HG03095 (cell line): Measurements from ENCODE around the gene COBL.

ENCODE experiments used
- ATAC-seq: cut with Tn5 transposase; IDR thresholded peaks from one replicate; pipeline ENCODE4 v1.9.1; 2021; ENCODE audit warnings: moderate library complexity; ENCODE audit not compliant: unreplicated experiment

COBL gene, protein sequence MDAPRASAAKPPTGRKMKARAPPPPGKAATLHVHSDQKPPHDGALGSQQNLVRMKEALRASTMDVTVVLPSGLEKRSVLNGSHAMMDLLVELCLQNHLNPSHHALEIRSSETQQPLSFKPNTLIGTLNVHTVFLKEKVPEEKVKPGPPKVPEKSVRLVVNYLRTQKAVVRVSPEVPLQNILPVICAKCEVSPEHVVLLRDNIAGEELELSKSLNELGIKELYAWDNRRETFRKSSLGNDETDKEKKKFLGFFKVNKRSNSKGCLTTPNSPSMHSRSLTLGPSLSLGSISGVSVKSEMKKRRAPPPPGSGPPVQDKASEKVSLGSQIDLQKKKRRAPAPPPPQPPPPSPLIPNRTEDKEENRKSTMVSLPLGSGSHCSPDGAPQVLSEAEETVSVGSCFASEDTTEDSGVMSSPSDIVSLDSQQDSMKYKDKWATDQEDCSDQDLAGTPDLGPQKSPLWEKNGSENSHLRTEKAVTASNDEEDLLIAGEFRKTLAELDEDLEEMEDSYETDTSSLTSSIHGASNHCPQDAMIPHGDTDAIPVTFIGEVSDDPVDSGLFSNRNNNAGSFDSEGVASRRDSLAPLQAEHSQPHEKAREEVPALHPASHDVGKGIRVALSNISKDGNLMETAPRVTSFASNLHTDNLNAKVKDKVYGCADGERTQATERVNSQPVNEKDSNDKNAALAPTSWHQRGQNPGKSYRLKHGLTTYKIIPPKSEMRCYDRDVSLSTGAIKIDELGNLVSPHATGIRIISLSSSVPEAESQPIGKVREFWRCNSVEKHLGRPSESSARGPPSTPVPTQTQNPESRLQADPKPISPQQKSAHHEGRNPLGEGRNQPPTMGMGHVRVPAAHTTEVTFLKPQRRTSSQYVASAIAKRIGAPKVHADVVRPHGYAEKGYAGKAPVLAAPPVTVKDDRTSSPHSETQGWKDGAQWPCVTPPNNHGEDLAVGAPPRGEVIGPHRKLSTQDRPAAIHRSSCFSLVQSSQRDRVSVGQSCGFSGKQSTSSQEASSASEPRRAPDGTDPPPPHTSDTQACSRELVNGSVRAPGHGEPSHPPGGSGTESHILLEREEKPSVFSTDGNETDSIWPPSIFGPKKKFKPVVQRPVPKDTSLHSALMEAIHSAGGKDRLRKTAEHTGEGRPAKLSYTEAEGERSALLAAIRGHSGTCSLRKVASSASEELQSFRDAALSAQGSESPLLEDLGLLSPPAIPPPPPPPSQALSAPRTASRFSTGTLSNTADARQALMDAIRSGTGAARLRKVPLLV

DNA sequence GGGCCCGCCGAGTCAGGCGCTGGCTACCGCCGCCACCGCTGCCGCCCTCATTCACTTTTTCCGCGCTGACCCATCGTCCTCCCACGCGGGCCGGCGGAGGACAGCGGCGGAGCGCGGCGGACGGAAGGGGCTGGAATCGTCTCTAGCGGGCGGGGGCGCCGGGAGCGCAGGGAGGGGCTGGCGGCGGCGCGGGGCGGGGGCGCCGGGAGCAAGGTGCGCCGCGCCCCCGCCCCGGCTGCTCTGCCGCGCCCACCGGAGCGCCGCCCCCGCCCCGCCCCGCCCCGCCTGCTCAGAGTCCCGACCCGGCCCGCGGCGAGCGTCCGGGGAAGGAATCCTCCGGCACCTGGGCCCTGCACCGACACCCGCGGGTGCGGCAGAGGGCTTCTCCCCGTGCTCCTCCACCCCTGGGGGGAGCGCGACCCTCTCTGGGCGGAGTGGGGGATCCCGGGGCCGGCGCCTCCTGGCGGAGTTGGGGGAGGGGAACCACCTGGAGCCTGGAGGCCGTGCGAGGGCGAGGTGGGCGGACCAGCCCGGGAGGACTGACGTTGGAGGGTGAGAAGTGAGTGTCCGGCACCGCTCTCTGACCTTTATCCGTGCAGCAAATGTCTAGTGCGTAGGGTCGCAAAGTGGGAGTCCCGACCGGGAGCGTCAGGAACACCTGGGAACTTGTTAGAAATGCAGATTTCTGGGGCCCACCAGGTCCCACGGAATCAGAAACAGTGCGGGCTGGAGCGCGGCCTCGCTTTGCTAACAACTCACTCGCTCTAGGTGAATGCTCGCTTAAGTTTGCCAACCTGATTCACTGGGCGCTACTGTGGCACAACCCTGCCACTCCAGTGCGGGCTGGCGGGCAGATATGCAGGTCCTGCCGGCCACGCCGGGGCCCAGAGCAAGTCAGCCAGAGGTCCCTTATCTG is at the start of gene COBL:
TSS of gene COBL (minus strand) at position 144 of the 916 bp plus-strand sequence. CDS start 176 bp downstream, outside the sequence.
- no peak for ATAC-seq

DNA sequence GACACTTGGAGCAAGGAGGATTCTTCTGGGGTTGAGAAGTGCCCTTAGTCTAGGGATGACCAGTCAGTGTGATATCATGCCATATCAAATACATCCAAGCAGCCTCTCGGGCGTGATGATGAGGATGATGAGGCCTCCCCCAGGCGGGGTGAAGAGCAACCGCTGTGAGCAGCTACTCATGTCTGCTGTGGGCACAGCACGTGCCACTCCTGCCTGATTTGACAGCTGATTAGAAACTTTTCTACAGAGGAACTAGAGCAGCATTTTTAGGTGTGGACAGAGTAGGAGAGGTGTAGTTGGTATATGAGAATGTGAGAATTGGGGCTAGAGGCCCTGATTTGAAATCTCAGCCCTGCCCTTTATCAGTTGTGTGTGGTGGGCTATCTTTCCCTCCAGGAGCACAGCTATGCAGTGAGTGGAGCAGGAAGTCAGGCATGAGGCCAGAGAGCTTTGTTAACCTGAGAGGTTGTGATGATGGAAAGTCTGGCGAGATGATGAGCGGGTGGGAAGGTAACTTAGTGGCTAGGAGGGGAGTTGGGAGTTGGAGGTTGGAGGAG is 49.6 kb upstream of the COBL start:
- ATAC-seq = no peak

DNA sequence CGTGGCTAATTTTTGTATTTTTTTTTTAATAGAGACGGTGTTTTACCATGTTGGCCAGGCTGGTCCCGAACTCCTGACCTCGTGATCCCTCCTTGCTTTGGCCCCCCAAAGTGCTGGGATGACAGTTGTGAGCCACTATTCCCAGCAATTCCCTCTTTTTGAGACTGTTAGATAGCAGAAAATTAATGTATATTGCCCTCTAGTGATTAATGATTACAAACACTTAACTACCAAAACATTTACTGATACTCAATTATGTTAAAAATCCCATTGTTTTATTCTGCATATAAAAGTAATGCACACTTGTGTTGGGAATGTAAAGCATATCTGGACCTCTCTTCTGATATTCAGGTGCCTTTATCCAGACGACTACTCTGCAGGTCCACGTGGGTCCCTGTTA is 41.2 kb upstream of the COBL start:
- ATAC-seq = no peak

DNA sequence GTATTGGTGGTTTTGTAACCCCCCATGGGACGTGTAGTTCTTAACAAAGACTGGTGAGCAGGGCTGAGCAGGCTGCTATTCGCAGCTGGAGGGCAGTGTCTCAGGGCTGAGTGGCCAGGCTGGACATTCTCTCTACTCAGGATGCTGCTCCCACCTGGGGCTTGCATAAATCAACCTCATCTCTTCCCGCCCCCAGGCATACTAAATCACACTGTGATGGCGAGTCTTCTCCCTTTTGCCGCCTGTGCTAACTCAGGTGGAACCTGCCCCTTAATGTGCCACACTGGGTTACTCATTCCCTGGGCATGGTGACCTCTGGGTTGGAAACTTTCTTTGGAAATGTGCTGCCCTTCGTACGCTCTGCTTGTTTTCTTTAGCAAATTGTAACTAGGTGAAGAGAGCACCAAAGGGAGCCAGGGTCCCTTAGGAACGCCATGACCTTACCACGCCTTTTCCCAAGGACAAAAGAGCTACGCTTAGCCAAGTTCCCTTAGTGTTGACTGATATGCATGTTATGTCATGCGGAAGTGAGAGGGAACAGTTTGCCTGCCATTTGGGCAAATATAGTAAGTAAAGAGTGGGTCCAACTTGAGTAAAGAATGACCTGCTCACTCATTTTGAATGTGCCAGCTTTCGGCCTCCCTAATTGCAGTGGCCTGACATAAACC is 40.4 kb upstream of the COBL start:
- no peak for ATAC-seq

- ATAC-seq = no peak
These were observed 38.3 kb upstream of the COBL start for GRCh38 chr7:51354897-51355296.

GRCh38 chr7:51354434-51354833 is 37.8 kb upstream of the COBL start:
- no peak for ATAC-seq

GRCh38 chr7:51352174-51353100 is 35.8 kb upstream of the COBL start:
- no peak for ATAC-seq

- no peak for ATAC-seq
These were observed 35.1 kb upstream of the COBL start for GRCh38 chr7:51351661-51352060.

DNA sequence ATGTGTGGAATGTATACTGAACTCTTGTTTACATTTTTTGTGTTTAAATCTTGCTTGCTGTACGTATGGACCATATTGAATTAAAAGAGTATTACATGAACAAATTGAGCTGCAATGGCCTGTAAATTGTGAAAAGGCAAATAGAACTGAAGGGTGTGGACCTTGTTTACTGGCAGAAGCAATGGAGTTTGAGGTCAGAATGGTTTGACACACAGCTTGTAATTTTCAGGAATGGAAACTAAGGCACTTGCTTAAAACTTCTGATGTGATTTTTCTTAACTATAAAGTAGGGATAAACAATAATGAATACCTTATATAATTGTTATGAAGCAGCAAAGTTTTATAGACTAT is 33.9 kb upstream of the COBL start:
- ATAC-seq = no peak

- no peak for ATAC-seq
These were observed 33.4 kb upstream of the COBL start for GRCh38 chr7:51349820-51350545.

GRCh38 chr7:51346126-51346525 is 29.5 kb upstream of the COBL start:
- ATAC-seq = no peak

GRCh38 chr7:51344406-51345138 is 28.0 kb upstream of the COBL start:
- no peak for ATAC-seq

- no peak for ATAC-seq
These were observed 24.3 kb upstream of the COBL start for GRCh38 chr7:51340936-51341335.

GRCh38 chr7:51340029-51340838 is 23.6 kb upstream of the COBL start:
- no peak for ATAC-seq

DNA sequence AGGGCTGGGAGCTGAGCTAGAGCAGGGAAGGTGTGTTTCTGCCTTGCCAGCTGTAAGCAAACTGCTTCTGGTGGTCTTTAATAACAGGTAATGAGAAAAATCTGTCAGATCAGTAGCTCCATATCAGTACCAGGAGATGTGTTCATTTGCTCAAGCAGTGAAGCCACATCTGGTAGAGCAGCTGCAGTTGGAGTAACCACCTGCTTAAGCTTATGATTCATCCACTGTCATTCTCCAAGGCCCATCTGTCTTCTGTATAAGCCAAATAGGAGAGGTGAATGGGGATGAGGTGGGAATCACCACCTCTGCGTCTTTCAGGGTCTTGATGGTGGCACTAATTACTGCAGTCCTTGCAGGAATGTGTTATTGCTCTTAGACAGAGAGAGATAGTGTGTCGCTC is 18.4 kb upstream of the COBL start:
- no peak for ATAC-seq

DNA sequence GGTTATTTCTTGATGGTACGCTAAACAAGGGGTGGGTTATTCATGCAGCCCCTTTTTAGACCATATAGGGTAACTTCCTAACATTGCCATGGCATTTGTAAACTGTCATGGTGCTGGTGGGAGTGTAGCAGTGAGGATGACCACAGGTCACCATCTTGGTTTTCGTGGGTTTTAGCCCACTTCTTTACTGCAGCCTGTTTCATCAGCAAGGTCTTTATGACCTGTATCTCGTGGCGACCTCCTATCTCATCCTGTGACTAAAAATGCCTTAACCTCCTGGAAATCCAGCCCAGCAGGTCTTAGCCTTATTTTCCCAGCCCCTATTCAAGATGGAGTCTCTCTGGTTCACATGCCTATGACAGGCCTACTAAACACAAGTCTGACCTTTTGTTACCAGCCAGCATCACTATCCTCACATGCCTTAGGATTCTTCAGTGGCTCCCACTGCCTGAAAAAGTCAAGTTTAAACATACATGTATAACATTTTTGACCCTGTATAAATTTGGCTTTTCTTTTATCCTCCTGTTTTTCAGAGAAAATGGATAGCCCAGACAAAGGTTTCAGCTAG is 13.2 kb upstream of the COBL start:
- ATAC-seq = no peak
